Thoracic aorta (tissue), 2 donors: Measurements from ENCODE around the gene SMARCD1. TPM values are rescaled to one million over a fixed set of nuclear protein-coding genes. Genes with fewer than 3 reads are reported as not detected.
"Not testable (repeated sequence)": the region's sequence is repeated elsewhere in the genome, so short reads cannot be mapped to it uniquely, and the experiment has no call there.

Experiments used
- ATAC-seq: fragments of 150-250 bp; one replicate; pipeline ENCODE4 v1.8.0; 2017; ENCODE audit warnings: low read depth; ENCODE audit not compliant: insufficient number of reproducible peaks, low FRiP score
- DNase-seq: peaks from one replicate; pipeline ENCODE4 v3.0.0-alpha.2; 2020; ENCODE audit warnings: low spot score
- H3K27ac ChIP-seq, 2 donors: fragments of 200-600 bp; sonication (generic); 1 replicate in 1 of 2; 2 replicates in 1 of 2; pipeline ENCODE4 v1.5.1; 2016; ENCODE audit warnings: mild to moderate bottlenecking in 2 of 2, moderate library complexity in 2 of 2
- H3K27me3 ChIP-seq: fragments of 200-600 bp; sonication (generic); replicated peaks from 2 replicates; pipeline ENCODE4 v1.6.0; 2016; ENCODE audit warnings: mild to moderate bottlenecking; ENCODE audit not compliant: insufficient read depth
- H3K36me3 ChIP-seq: fragments of 200-600 bp; sonication (generic); one replicate; pipeline ENCODE4 v1.5.1; 2016
- H3K4me1 ChIP-seq, 2 donors: fragments of 200-600 bp; sonication (generic); 1 replicate in 1 of 2; 2 replicates in 1 of 2; pipeline versions ENCODE4 v1.5.1 to v1.6.0; 2016; ENCODE audit warnings: low read depth in 2 of 2, mild to moderate bottlenecking in 1 of 2; ENCODE audit not compliant: control insufficient read depth in 1 of 2
- H3K4me3 ChIP-seq: fragments of 200-600 bp; sonication (generic); 2 replicates; pipeline ENCODE4 v1.5.1; 2016; ENCODE audit warnings: mild to moderate bottlenecking
- H3K9me3 ChIP-seq: fragments of 200-600 bp; sonication (generic); 2 replicates; pipeline ENCODE4 v1.5.1; 2016
- total RNA-seq, 2 donors: library from RNA; depleted of rRNA; stranded (reverse); fragments of >200 nt; gene quantifications; one replicate each; pipeline versions ENCODE4 v1.1.0 to v1.2.3, GENCODE V29; 2016
- TF ChIP-seq, protein P1 (sequence below): fragments of 200-600 bp; sonication (generic); IDR thresholded peaks from one replicate; pipeline ENCODE4 v1.5.1; 2019; ENCODE audit warnings: antibody characterized with exemption

SMARCD1 gene
- total RNA-seq, 2 donors from 2014 or later, result 53.6 to 60.0 TPM

DNA sequence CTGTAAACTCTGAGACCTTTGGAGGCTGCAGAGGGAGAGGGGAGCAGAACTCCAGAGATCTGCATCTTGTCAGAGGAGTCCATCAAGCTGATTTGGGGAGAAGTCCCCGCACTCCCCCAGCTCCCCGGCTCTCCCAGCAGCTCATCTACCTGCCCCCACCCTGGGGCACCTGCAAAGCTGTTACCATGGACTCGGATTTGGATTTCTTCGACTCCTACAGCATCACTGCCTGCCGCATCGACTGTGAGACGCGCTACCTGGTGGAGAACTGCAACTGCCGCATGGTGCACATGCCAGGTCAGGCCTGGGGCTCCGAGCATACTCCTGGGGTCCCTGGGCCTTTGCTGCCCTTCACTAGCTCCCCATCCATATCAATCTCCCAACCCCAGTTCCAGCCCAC lies 6.9 kb upstream of the SMARCD1 start:
- ATAC-seq (no peak), DNase-seq (no peak)
- H3K36me3 ChIP-seq, result no peaks in the 10 kb centered on the region

DNA sequence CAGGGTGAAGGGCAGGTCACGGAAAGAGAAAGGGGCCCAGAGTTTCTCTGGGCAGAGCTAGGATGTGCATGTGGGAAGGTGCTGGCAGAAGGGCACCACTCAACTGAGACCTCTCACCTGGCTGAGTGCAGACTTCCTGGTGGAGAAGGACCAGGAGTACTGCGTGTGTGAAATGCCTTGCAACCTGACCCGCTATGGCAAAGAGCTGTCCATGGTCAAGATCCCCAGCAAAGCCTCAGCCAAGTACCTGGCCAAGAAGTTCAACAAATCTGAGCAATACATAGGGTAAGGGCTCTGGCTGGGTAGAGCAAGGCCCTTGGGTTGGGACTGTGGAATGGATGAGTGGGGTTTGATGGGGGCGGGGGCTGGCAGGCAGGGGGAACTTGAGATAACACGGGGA lies 5.4 kb upstream of the SMARCD1 start:
- DNase-seq, result no peak
- Histone ChIP-seq H3K36me3 (no peaks in the 10 kb centered on the region), H3K27me3 (no peaks in the 10 kb centered on the region), H3K4me1 (peaks cover 3 to 4% of the 10 kb centered on the region in 2 donors), H3K4me3 (no peak overlapping the region), H3K27ac (no peak overlapping the region), H3K9me3 (no peaks in the 10 kb centered on the region)
- ATAC-seq, result no peak
- TF ChIP-seq, protein P1, sequence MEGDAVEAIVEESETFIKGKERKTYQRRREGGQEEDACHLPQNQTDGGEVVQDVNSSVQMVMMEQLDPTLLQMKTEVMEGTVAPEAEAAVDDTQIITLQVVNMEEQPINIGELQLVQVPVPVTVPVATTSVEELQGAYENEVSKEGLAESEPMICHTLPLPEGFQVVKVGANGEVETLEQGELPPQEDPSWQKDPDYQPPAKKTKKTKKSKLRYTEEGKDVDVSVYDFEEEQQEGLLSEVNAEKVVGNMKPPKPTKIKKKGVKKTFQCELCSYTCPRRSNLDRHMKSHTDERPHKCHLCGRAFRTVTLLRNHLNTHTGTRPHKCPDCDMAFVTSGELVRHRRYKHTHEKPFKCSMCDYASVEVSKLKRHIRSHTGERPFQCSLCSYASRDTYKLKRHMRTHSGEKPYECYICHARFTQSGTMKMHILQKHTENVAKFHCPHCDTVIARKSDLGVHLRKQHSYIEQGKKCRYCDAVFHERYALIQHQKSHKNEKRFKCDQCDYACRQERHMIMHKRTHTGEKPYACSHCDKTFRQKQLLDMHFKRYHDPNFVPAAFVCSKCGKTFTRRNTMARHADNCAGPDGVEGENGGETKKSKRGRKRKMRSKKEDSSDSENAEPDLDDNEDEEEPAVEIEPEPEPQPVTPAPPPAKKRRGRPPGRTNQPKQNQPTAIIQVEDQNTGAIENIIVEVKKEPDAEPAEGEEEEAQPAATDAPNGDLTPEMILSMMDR, result no peak

More for the DNA sequence above, 6.9 kb upstream of the SMARCD1 start:
- H3K4me1 ChIP-seq, result no peaks in the 10 kb centered on the region
- H3K27me3 ChIP-seq, result no peaks in the 10 kb centered on the region
- TF ChIP-seq, protein P1, result no peak
- no peak overlapping the region for H3K4me3 ChIP-seq
- H3K27ac ChIP-seq, result no peak overlapping the region
- no peaks in the 10 kb centered on the region for H3K9me3 ChIP-seq

DNA sequence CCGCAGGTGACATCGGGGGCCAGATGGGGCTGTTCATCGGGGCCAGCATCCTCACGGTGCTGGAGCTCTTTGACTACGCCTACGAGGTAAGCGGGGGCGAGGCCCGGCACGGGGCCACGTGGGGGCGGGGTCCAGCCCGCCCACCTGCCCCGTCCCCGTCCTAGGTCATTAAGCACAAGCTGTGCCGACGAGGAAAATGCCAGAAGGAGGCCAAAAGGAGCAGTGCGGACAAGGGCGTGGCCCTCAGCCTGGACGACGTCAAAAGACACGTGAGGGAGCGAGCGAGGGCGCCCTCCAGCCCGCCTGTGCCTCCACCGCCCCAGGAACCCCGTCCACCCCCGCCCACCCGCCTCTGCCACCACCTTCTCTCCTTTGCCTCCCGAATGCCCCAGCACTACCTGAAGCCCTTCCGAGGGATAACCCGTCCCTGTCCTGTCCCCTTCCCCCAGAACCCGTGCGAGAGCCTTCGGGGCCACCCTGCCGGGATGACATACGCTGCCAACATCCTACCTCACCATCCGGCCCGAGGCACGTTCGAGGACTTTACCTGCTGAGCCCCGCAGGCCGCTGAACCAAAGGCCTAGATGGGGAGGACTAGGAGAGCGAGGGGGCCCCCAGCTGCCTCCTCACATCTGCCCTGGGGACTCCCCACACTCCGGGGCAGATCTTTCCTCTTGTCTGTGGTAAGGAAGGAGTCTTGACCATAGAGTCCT lies 3.9 kb upstream of the SMARCD1 start:
- Histone ChIP-seq H3K27me3 (no peaks in the 10 kb centered on the region), H3K27ac (no peak overlapping the region), H3K4me3 (peak overlapping the region; percentile 37), H3K9me3 (no peaks in the 10 kb centered on the region), H3K4me1 (peaks cover 3 to 8% of the 10 kb centered on the region in 2 donors), H3K36me3 (no peaks in the 10 kb centered on the region)
- TF ChIP-seq, protein P1, result no peak
- no peak for ATAC-seq
- no peak for DNase-seq

DNA sequence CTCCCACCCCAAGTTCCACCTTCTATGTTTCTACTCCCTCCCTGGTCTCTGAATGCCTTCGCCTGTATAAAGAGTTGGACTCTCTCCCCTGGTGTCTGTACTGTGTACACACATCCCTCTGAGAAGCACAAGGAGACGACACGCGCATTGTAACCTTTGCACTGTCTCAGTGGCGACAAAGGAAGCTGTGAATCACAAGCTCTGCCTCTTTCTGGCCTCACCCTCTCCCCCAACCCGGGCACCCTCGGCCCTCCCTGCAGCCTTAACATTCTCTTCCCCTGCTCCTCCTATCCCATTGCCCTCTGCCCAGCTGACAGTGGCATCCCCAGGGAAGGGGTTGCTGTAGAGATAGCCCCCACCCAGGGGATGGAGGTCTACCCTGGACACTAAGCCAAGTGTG lies 2.5 kb upstream of the SMARCD1 start:
- DNase-seq, result no peak
- Histone ChIP-seq H3K27ac (no peak overlapping the region), H3K9me3 (no peaks in the 10 kb centered on the region), H3K4me3 (no peak overlapping the region), H3K4me1 (peaks cover 3 to 19% of the 10 kb centered on the region in 2 donors), H3K36me3 (peaks cover 6% of the 10 kb centered on the region), H3K27me3 (no peaks in the 10 kb centered on the region)
- TF ChIP-seq, protein P1, result no peak
- ATAC-seq, result no peak

DNA sequence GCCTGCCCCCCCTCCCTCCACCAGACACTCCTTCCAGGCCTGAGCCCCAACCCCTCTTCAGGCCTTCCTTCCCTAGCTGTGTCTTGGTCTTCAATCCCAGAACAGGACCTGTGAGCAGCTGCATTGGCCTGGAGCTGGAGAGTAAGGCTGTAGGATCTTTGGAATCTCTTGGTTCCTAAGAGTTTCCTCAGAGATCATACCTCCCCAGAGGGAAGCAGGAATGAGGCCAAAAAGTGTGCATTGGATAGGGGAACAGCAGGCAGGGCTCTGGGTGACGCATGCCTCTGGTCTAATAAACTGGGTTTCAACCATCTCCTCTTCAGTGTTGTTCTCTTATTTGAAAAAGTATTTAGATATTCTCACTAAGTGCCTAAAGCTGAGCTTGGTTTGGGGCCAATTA lies 1.8 kb upstream of the SMARCD1 start:
- Histone ChIP-seq H3K27ac (no peak overlapping the region), H3K4me1 (peaks cover 3 to 25% of the 10 kb centered on the region in 2 donors), H3K4me3 (no peak overlapping the region), H3K36me3 (peaks cover 6% of the 10 kb centered on the region), H3K9me3 (no peaks in the 10 kb centered on the region), H3K27me3 (no peaks in the 10 kb centered on the region)
- TF ChIP-seq, protein P1, result no peak
- ATAC-seq, result no peak
- DNase-seq, result no peak

DNA sequence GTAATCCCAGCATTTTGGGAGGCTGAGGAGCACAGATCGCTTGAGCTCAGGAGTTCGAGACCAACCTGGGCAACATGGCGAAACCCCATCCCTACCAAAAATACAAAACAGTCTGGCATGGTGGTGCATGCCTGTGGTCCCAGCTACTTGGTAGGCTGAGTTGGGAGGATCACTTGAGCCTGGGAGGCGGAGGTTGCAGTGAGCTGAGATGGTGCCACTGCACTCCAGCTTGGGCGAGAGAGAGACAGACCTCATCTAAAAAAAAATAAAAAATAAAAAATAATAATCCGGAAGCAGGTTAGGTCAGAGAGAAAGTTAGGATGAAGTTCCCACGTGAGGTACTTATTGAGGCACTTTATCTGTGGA lies 750 bp upstream of the SMARCD1 start:
- not testable (repeated sequence) for H3K9me3 ChIP-seq, H3K27me3 ChIP-seq, ATAC-seq, DNase-seq
- Histone ChIP-seq H3K4me3 (peak overlapping the region; percentile 75), H3K27ac (peak overlapping the region; percentile 91 to 95), H3K36me3 (peaks cover 14% of the 10 kb centered on the region), H3K4me1 (peaks cover 3 to 32% of the 10 kb centered on the region in 2 donors)
